Measurements from ENCODE around the gene CCN5. TPM values are rescaled to one million over a fixed set of nuclear protein-coding genes. Genes with fewer than 3 reads are reported as not detected.
A peak's percentile ranks its signal among the peaks of the same experiment; 100 is the strongest.

CCN5 gene
- total RNA-seq, 1 donor from 2014 or later = not detected

DNA sequence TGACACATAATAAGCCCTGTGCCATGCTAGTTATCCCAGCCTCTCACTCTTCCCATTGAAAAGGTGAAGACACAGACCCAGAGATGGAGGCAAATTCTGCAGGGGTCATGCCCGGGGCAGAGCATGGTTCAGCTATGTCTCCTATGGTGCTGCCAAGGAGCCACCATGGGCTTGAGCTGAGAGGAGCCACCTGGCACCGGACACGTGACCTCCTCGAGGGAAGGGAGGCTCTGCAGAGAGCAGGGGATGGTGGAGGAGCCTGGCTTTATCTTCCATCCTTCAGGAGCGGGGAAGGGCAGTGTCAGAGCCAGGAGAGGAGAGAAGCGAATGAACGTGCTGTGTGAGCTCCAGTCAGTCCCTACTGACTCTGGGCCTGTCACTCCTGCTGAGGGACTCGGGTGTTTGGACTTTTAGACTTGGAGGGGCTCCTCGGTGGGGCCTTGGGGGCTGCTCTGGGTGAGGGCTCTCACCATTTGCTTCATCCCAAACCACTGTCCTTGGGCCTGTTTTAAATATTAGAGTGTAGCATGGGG is 11.1 kb upstream of the CCN5 start:
- Histone ChIP-seq H3K4me3 (ENCODE audit: low read depth, low read length) (no peak overlapping the region), H3K27me3 (ENCODE audit: control insufficient read depth, insufficient read depth, low read length) (no peaks in the 10 kb centered on the region), H3K36me3 (ENCODE audit: control insufficient read depth, insufficient read depth, low read length) (no peaks in the 10 kb centered on the region)
- no peak for FAIRE-seq
- DNase-seq (ENCODE audit: low read depth) = no peak
- no peak for TF ChIP-seq CTCF (IDR thresholded peaks at IDR 0.05; ENCODE audit: insufficient read depth, low read length, severe bottlenecking)

DNA sequence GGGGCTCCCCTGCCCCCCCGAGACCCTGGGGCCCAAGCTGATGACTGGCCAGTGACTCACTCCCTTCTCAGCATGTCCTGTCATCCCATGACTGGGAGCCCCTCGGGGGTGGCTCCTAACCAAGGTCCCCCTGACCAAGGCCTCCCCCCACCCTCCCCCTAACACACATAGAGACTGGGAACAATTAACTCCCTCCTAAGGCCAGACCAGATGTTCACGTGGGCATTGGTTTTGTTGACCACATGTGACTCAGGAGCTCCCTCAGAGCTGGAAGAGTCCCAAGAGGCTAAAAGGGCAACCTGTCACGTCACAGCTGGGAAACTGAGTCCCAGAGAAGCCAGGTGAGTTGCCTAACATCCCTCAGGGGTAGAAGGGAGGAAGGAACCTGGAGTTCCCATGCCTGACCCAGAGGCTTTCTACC is 10.6 kb upstream of the CCN5 start:
- TF ChIP-seq CTCF (IDR thresholded peaks at IDR 0.05; ENCODE audit: insufficient read depth, low read length, severe bottlenecking) = no peak
- Histone ChIP-seq H3K4me3 (ENCODE audit: low read depth, low read length) (no peak overlapping the region), H3K27me3 (ENCODE audit: control insufficient read depth, insufficient read depth, low read length) (no peaks in the 10 kb centered on the region), H3K36me3 (ENCODE audit: control insufficient read depth, insufficient read depth, low read length) (no peaks in the 10 kb centered on the region)
- FAIRE-seq (no peak), DNase-seq (ENCODE audit: low read depth) (no peak)

DNA sequence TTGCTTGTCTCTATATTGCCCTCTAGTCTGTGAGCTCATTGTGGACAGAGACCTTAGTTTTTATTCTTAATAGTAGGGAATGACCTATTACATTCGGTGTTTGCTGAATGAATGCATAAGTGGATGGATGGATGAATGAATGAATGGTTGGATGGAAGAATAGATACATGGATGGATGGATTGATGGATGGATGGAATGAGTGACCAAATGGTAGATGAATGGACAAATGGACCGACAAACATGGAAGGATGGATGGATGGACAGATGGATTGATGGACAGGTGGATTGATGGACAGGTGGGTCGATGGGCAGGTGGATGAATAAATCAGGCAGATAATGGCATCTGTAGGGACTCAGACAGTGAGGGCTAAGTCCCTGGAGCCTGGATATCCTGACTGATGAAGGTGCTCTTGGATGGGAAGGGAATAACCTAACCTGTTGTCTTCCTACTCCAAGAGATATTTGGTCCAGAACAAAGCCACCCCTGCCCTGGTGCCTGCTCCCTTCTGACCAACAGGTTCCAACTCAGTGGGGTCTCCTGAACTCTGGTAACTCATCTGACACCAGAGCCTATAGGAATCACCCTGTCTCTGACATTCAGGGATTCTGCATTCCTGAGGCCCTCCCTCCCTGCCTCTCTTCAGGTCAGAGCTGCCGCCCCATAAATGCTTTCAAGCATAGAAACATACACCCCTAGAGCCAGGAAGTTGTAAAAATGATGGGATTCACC is 9.6 kb upstream of the CCN5 start:
- TF ChIP-seq CTCF (IDR thresholded peaks at IDR 0.05; ENCODE audit: insufficient read depth, low read length, severe bottlenecking) = no peak

GRCh38 chr20:44706301-44707017 is 8.7 kb upstream of the CCN5 start:
- H3K36me3 ChIP-seq (ENCODE audit: control insufficient read depth, insufficient read depth, low read length) = no peaks in the 10 kb centered on the region
- DNase-seq (ENCODE audit: low read depth) (peak; percentile 29), FAIRE-seq (no peak)
- no peak for TF ChIP-seq CTCF (IDR thresholded peaks at IDR 0.05; ENCODE audit: insufficient read depth, low read length, severe bottlenecking)
- H3K4me3 ChIP-seq (ENCODE audit: low read depth, low read length) = no peak overlapping the region
- no peaks in the 10 kb centered on the region for H3K27me3 ChIP-seq (ENCODE audit: control insufficient read depth, insufficient read depth, low read length)

More for the DNA sequence above, 9.6 kb upstream of the CCN5 start:
- Histone ChIP-seq H3K4me3 (ENCODE audit: low read depth, low read length) (no peak overlapping the region), H3K27me3 (ENCODE audit: control insufficient read depth, insufficient read depth, low read length) (no peaks in the 10 kb centered on the region), H3K36me3 (ENCODE audit: control insufficient read depth, insufficient read depth, low read length) (no peaks in the 10 kb centered on the region)
- FAIRE-seq (no peak), DNase-seq (ENCODE audit: low read depth) (no peak)

- H3K27me3 ChIP-seq (ENCODE audit: control insufficient read depth, insufficient read depth, low read length) = no peaks in the 10 kb centered on the region
- H3K4me3 ChIP-seq (ENCODE audit: low read depth, low read length) = no peak overlapping the region
- no peak for FAIRE-seq
- DNase-seq (ENCODE audit: low read depth) = no peak
- no peak for TF ChIP-seq CTCF (IDR thresholded peaks at IDR 0.05; ENCODE audit: insufficient read depth, low read length, severe bottlenecking)
- H3K36me3 ChIP-seq (ENCODE audit: control insufficient read depth, insufficient read depth, low read length) = no peaks in the 10 kb centered on the region
Observed at GRCh38 chr20:44707018-44707579, 8.1 kb upstream of the CCN5 start.
